ENCODE measurements around the gene ROBO1. TPM values are rescaled to one million over a fixed set of nuclear protein-coding genes. Genes with fewer than 3 reads are reported as not detected.

The ROBO1 gene
- total RNA-seq, 1 donor from 2014 or later, result 0.64 TPM

DNA sequence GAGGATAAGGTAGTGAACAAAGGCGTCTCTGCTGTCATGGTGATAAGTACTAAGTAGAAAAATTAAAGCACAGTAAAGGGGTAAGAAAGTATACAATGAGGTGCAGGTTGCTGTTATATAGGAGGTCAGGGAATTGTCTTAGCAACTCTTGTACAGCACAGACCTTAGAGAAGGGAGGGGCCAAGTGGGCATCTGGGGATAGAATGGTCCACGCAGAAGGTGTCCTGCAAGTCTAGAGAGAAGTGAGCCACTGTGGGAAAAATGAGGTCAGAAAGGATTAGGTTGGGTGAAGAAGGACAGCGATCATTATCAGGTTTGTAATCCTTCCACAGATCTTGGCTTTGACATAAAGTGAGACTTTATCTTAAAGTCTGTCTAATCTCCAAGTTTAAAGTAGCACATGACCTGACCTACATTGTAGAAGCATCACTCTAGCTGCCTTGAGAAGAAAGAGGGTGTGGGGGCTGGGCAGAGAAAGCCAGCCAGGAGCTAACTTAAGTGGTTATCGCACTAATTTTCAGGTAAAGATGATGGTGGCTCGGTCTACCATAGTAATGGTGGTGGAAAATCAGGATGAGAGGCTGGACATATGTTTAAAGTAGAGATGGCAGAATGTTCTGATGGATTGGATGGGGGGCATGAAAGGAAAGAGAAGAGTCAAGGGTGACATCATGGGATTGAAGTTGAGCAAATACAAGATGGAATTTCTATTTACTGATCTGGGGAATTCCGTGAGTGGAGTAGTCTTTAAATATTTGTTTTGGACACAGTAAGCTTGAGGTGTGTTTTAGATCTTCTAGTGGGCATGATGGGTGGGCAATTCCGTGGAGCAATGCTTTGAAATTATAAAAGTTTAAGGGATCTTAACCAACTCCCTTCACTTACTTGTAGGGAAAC, 919.2 kb downstream of the ROBO1 start:
- no peak for DNase-seq (ENCODE audit: low read depth in 2 of 2)

DNA sequence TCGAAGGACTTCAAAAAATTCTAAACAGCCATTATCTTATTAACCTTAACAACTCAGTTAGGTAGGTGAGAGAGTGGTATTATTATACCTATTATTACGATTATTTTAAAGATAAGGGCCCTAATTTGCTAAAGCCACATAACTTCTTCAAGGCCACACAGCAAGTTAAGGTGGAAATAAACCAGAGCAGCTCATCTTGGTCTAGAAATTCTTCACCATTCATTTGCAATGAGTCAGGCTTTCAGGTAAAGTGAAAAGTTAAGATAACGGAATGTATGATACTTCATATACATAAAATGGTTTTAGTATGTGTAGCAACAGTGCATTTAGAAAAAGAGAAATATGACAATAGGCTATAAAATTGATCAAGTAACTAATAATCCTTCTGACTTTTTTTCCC, 920.2 kb downstream of the ROBO1 start:
- DNase-seq (ENCODE audit: low read depth in 2 of 2), result no peak

DNA sequence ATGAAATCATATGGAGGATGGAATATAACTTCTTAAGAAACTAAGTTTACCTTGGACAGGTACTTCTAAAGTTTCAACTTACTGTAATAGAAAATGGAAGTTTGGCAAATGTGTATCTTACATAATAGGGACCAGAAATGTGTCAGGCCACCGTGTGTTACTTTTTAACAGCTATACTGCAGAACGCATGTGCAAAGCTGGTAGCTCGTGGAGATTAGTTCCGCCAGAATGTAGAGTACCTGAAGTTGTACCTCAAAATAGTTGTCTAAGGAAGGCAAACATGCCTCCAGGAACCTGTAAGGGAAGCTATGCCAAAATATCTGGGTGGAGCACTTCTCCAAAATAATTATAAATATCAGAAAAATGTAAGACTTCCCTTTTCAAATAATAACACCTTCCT, 920.6 kb downstream of the ROBO1 start:
- DNase-seq (ENCODE audit: low read depth in 2 of 2), result no peak

DNA sequence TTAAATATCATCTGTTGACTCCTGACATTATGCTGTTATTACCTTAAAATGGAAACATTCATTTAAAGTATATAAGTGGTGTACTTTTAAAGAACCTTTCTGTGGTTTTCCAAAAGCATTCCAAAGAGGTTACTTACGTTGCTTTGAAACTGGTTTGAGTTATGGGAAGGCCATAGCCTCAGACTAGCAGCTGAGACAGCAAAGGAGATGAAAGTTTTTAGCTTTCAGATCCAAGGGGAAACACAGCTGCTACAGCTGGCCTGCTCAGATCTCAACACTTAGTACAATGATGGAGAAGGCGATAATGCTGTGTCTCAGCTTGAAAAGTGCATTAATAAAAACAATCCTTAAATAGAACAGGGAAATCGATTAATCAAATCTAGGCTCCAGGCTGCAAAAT, 921.1 kb downstream of the ROBO1 start:
- DNase-seq (ENCODE audit: low read depth in 2 of 2), result no peak

DNA sequence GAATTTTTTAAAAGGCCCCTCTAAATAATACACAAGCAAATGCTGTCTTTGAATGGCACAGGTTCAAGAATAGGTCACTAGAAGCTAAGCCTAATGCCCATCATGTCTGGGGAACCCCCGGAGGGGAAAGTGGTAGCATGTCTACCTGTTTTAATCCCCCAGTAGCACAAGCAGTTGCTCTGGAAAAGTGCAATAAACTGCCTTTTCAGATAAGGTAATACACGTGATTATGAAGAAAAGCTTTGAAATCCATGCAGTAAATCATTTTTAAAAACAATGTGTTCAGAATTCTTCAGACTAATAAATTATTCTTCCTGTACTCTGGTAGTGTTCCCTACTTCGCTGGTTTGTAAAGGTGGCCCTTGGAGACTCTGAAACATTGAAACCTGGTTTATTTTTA, 922.2 kb downstream of the ROBO1 start:
- DNase-seq (ENCODE audit: low read depth in 2 of 2), result no peak

DNA sequence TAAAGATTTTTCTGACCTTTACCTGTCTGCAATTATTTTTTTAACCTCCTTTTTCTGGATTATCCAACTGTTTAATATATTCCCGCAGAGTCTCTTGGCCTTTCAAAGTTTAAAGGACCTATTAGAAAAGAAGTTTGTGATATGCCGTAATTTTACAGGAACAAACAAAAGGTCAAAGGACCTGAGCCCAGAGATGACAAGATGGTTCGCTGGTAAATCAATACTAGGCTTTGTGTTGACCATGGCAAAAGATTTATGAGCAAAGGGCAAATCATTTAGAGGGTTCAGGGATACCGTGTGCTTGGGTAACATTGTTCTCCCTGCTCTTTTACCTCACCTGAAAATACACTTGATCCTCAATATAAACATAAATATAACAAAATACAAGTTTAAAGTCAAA, 923.5 kb downstream of the ROBO1 start:
- no peak for DNase-seq (ENCODE audit: low read depth in 2 of 2)

DNA sequence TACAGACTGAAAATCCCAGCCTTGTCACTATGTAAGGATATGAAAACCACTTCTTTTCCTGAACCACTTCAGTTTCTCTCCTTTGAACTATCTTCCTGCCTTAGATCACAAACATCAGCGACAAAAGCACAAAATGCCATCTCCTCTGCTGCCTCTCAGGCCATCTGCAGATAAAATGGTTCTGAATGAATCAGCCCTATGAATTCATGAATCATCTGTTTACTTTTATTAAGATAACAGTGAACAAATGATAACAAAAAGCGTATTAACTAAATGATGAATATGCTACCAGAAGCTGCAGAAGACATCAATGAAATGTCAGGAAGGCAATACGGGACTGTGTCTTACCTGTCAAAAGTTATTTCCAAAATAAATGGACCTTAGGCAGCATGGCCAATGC, 928.1 kb downstream of the ROBO1 start:
- DNase-seq (ENCODE audit: low read depth in 2 of 2), result no peak

DNA sequence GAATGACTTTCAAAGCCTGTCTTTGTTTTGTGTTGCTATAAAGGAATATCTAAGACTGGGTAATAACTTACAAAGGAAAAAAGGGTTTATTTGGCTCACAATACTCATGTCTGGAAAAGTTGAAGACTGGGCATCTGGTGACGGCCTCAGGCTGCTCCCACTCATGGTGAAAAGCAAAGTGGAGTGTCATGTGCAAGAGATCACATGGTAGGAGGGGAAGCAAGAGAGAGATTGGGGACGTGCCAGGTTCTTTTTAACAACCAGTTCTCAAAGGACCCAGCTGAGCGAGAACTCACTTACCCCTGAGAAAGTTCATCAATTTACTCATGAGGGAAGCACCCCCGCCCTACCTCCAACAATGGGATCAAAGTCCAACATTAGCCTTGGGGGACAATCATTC, 929.4 kb downstream of the ROBO1 start:
- no peak for DNase-seq (ENCODE audit: low read depth in 2 of 2)

DNA sequence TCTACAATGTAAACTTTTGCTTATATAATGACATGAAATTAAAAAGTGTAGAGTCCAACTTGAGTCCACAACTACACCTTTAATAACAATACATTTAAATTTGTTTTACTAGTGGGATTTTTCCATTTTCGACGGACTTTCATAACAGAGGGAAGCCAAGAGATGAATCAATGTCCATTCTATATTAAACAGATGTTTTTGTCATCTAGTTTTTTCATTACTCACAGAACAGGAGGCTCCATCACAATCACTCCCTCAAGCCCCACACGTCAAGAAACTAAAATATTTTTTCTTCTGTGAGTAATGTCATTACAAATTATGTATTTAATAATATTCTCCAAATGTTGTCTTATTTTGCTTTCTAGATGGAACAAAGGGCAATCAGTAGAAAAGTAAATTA, 932.9 kb downstream of the ROBO1 start:
- DNase-seq (ENCODE audit: low read depth in 2 of 2), result no peak

DNA sequence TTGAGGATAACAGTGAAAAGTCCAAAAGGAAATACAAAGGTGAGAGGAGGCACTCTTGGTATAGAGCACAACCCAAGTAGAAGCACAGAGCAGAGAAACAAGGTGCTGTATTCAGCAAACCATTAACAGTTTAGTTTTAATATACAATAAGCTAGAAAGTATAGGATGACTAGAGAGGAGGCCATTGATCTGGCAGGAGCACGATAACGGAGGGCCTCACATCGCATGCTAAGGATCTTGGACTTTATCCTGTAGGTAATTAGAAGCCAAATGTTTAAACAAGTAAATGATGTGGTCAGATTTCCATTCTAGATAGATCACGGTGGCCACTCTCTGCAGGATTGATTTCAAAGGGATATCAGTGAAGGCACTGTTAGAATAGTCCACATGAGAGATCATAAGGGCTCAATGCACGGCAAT, 935.0 kb downstream of the ROBO1 start:
- no peak for DNase-seq (ENCODE audit: low read depth in 2 of 2)

DNA sequence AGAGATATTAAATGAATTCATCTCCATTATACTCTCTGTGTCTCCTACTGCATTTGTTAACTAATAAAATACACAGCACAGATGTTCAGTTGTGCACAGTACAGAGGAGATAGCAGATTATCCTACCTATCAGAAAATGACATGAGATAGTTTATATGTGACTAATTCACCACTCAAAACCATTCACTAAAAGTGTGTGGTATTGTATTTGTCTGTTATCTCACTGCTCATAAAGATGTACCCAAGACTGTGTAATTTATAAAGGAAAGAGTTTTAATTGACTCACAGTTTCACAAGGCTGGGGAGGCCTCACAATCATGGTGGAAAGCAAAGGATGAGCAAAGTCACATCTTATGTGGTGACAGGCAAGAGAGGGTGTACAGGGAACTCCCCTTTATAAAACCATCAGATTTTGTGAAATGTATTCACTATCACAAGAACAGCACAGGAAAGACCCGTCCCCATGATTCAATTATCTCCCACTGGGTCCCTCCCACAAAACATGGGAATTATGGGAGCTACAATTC, 936.3 kb downstream of the ROBO1 start:
- no peak for DNase-seq (ENCODE audit: low read depth in 2 of 2)

DNA sequence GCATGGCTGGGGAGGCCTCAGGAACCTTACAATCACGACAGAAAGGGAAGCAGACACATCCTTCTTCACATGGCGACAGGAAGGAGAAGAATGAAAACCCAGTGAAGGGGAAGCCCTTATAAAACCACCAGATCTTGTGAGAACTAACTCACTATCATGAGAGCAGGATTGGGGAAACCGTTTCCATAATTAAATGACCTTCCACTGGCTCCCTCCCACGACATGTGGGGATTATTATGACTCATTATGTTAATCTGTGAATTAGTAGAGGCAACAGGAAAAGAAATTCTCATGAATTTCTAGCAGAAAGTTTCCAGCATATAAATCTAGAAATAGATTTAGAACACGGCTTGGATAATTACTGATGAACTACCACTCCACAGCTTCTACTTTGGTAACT, 937.3 kb downstream of the ROBO1 start:
- DNase-seq (ENCODE audit: low read depth in 2 of 2), result no peak

DNA sequence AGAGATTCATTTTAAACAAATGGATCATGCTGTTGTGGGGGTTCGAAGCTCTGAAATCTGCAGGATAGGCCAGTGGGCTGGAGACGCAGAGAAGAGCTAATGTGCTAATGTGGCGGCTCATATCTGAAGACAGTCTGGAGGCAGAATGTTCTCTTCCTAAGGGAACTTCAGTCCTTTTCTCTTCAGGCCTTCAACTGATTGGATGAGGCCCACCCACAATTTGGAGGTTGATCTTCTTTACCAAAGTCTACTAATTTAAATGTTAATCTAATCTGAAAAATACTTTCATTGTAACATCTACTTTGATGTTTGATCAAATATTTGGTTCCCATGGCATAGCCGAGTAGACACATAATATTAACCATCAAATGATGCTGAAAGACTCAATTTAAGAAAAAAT, 940.2 kb downstream of the ROBO1 start:
- no peak for DNase-seq (ENCODE audit: low read depth in 2 of 2)

DNA sequence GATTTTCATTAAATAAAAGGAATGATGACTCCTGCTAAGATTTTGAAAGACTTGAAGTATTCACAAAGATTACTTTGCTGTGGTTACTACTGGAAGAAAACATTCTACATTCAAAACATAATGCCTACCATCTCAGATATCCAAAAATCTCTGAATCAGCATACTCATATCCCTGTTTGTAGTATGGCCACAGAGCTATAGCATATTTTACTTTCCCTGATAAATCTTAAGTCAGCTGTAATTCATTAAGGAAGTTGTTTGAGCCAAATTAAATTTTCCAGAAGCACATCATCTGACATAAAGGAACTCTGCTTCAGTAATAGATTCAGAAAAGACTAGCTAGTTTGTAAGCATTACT, 942.0 kb downstream of the ROBO1 start:
- DNase-seq (ENCODE audit: low read depth in 2 of 2), result no peak

DNA sequence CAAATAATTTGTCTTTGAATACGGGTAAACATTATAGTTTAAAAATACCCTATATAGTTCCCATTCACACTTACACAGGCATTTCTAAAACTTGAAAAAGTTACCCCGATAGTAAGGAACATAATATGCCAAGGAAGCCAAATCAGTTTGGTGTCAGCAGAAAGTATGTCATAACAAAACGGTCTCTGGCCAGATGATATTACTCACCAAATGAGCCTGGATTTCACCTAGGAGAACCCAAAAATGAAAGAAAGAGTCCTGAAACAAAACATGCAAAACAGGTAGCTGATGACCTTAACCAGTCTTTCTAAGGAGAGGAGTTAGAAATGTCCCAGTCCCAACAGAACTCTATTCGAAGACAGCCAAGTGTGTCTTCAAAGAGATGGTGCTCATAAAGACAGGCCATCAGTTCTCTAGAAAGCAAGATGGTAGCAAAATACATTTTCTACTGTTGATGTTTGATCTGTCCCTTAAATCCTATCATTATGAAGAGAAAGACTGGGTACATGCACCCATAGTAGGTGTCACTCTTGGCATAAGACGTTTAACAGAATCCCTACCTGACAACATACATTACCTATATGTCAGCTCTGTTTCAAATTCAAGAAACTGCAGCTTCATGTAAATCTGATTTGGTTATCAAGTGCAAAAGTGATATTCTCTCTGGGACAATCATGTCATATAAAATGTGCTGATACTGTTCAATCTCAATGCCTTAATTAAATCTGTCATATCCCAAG, 942.5 kb downstream of the ROBO1 start:
- DNase-seq (ENCODE audit: low read depth in 2 of 2), result no peak

DNA sequence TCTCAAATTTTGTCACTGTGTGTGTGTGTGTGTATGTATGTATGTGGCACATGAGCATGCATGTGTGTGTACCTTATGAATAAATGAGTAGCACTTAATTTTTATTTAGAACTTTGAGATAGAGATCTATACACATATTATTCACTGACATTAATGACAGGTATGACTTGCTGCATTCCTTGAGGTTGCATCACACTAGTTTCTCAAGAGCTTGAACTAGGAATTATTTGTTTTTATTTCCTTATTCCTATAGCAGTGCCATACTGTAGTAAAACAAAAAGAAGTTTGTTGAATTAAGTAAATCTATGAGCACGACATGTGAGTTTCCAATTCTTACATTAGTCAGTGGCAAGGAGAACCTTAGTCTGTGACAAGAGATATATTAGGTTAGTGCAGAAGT, 943.9 kb downstream of the ROBO1 start:
- no peak for DNase-seq (ENCODE audit: low read depth in 2 of 2)

DNA sequence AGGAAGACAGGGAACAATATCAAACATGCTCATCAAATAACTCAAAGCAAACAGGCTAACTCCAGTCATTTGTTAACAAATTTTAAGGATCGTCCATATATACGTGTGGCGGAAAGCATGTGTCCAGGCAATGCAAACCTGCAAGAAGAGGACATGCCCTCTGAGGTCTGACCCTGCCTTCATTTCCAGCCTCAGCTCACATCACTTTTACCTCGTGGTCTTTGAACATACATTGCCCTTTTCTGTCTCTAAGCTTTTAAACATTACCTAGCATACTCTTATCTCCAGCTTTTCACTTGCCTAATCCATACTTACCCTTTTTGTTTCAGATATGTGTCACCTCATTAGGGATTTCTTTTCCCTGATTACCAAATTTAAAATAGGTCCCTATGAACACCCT, 944.4 kb downstream of the ROBO1 start:
- no peak for DNase-seq (ENCODE audit: low read depth in 2 of 2)

DNA sequence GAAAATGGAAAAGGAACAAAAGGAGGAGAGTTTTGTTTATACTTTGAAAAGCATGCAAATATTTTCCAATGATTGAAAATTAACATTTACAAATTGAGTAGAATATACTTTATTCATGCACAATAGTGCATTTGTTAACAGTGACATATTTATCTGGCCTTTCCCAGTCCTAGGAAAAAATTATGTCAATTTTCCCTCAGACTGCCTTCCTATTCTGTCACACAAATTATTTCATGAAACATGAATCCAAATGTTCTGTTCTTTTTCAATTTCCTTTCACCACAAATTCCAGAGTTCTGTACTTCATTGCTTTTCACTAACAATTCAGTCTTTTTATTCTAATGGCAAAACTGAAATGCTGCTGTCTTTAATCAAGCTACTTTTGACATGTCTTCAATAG, 945.1 kb downstream of the ROBO1 start:
- DNase-seq (ENCODE audit: low read depth in 2 of 2), result no peak

DNA sequence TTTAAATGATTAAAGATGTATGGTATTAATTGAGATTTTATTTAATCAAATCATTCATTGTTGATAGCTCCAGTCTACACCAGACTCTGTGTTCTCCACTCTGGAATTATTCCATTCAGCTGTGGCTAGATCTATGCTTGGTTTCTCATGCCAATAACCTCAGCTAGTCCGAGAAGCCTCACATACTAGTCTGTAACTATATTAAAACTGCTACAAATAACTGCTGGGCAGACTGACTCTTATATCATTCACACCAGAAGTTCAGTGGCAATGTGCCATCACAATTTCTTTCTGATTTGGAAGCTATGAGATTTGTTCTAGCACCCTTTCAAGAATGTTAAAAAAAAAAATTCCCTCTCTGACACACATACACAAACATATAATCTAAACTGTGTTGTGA, 947.3 kb downstream of the ROBO1 start:
- no peak for DNase-seq (ENCODE audit: low read depth in 2 of 2)

DNA sequence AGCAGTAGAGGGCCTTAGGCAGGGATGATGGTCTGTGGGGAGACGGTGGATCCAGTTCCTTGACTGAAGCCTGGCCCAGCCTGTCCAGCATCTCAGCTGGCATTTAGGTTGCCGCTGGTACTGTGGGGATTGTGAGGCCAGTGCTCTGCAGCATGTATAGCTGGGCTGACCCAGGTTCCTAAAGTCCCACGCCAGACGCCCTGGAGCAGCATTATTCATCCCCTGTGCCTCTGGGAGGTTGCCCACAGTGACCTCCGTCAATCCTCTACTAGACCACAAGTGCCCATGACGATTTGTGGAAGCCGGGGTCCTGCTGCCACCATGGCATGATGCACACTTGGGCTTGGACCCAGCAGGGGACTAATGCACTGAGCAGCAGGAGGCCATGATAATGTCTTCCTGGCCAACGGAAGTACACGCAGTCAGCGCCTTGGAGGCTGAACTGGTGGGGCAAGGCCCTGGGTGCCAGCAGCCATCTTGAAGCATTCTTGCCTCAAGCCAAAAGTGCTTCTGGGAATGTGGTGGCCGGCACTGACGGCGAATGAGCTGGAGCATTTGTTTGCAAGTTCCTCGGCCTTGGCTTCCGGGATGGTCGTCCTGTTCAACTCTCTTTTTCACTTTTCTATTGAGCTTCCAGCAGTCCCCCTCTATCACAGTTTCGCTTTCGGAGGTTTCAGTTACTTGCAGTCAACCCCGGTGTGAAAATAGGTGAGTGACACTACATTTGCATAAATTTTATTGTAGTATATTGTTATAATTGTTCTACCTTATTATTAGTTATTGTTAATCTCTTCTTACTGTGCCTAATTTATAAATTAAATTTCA, 949.4 kb downstream of the ROBO1 start:
- no peak for DNase-seq (ENCODE audit: low read depth in 2 of 2)

DNA sequence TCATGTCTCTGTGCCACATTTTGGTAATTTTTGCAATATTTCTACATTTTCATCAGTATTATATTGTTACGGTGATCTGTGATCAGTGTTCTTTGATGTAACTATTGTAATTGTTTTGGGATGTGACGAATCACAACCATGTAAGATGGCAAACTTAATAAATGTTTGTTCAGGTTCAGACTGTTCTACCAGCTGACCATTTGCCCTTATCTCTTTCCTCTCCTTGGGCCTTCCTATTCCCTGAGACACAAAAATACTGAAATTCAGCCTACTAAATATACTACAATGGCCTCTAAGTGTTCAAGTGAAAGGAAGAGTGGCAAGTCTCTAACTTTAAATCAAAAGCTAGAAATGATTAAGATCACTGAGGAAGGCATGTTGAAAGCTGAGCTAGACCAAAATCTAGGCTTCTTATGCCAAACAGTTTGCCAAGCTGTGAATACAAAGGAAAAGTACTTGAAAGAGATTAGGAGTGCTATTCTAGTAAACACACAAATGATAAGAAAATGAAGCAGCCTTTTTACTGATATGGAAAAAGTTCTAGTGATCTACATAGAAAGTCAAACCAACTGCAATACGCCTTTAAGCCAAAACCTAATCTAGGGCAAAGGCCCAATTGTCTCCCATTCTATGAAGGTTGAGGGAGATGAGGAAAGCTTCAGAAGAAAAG, 952.8 kb downstream of the ROBO1 start:
- DNase-seq (ENCODE audit: low read depth in 2 of 2), result no peak

Measured in dermis microvascular lymphatic vessel endothelial cell (primary cell).